ENCODE measurements around the gene TLCD1.

TLCD1 gene

GRCh38 chr17:28684963-28685362, 41.1 kb downstream of the TLCD1 start:
- TF ChIP-seq POLR2A (IDR thresholded peaks at IDR 0.05; ENCODE audit: low read length), result no peak
- no peak for TF ChIP-seq GATA1 (IDR thresholded peaks at IDR 0.05; ENCODE audit: low read depth, low read length)
- DNase-seq, result peak; percentile 31 to 40

- TF ChIP-seq GATA1 (IDR thresholded peaks at IDR 0.05; ENCODE audit: low read depth, low read length) (no peak), POLR2A (IDR thresholded peaks at IDR 0.05; ENCODE audit: low read length) (no peak)
- no peak for DNase-seq
Observed at GRCh38 chr17:28682655-28683054, 43.4 kb downstream of the TLCD1 start.

GRCh38 chr17:28675980-28676379, 50.1 kb downstream of the TLCD1 start:
- peak in 1 of 2 experiments; percentile 34 for DNase-seq
- TF ChIP-seq GATA1 (IDR thresholded peaks at IDR 0.05; ENCODE audit: low read depth, low read length) (no peak), POLR2A (IDR thresholded peaks at IDR 0.05; ENCODE audit: low read length) (no peak)

- DNase-seq, result no peak
- no peak for TF ChIP-seq POLR2A (IDR thresholded peaks at IDR 0.05; ENCODE audit: low read length)
- TF ChIP-seq GATA1 (IDR thresholded peaks at IDR 0.05; ENCODE audit: low read depth, low read length), result no peak
Observed at GRCh38 chr17:28675490-28675889, 50.5 kb downstream of the TLCD1 start.
